PC-9 (cell line): Measurements from ENCODE around the gene STX2. TPM values are rescaled to one million over a fixed set of nuclear protein-coding genes. Genes with fewer than 3 reads are reported as not detected.

ENCODE experiments used
- BruUV-seq: library from RNA; stranded (reverse); fragments of 400-500 nt; replicated peaks from 2 replicates; lab custom pipeline; 2021; lab: Mats Ljungman, UMichigan
- CTCF ChIA-PET: fragments of 300-600 bp; sonication (Branson Sonifier 250); formaldehyde crosslinking; loops from one replicate; lab custom pipeline; 2022; ENCODE audit warnings: antibody characterized with exemption; lab: Charles Lee
- POLR2A ChIA-PET: fragments of 300-600 bp; sonication (Branson Sonifier 250); formaldehyde crosslinking; loops from one replicate; lab custom pipeline; 2022; ENCODE audit warnings: antibody characterized with exemption; ENCODE audit not compliant: unreplicated experiment; lab: Charles Lee
- DNase-seq, 2 experiments: peaks; one replicate each; pipeline versions ENCODE4 v3.0.0 to v3.0.0-alpha.2; 2015 to 2022; ENCODE audit warnings: mixed read lengths in 1 of 2
- H2AFZ ChIP-seq: fragments of 200-600 bp; sonication (generic); 2 replicates; pipeline ENCODE4 v1.8.1; 2017; ENCODE audit warnings: antibody characterized with exemption
- H3F3A ChIP-seq: fragments of 200-600 bp; sonication (generic); 2 replicates; pipeline ENCODE4 v1.8.1; 2017; ENCODE audit warnings: antibody characterized with exemption, mild to moderate bottlenecking, low read depth; ENCODE audit not compliant: insufficient read depth
- H3K27ac ChIP-seq: fragments of 200-600 bp; sonication (generic); 2 replicates; pipeline ENCODE4 v1.6.1; 2016; ENCODE audit warnings: mixed run types
- H3K27me3 ChIP-seq: fragments of 200-600 bp; sonication (generic); 2 replicates; pipeline ENCODE4 v1.6.1; 2016; ENCODE audit warnings: low read depth, mixed run types; ENCODE audit not compliant: insufficient read depth
- H3K36me3 ChIP-seq: fragments of 200-600 bp; sonication (generic); 2 replicates; pipeline ENCODE4 v1.6.1; 2016; ENCODE audit warnings: low read depth, mixed run types
- H3K4me1 ChIP-seq: fragments of 200-600 bp; sonication (generic); replicated peaks from 2 replicates; pipeline ENCODE4 v1.6.1; 2016; ENCODE audit warnings: mixed run types; ENCODE audit not compliant: insufficient read depth
- H3K4me2 ChIP-seq: fragments of 200-600 bp; sonication (generic); 2 replicates; pipeline ENCODE4 v1.6.1; 2017; ENCODE audit warnings: mixed run types
- H3K4me3 ChIP-seq: fragments of 200-600 bp; sonication (generic); 2 replicates; pipeline ENCODE4 v1.6.1; 2016; ENCODE audit warnings: mixed run types
- H3K79me2 ChIP-seq: fragments of 200-600 bp; sonication (generic); 2 replicates; pipeline ENCODE4 v1.6.1; 2017; ENCODE audit warnings: low read depth, mixed run types
- H3K9me2 ChIP-seq: fragments of 200-600 bp; sonication (generic); 2 replicates; pipeline ENCODE4 v1.8.1; 2017; ENCODE audit warnings: mild to moderate bottlenecking; ENCODE audit not compliant: insufficient read depth
- H3K9me3 ChIP-seq: fragments of 200-600 bp; sonication (generic); 2 replicates; pipeline ENCODE4 v1.8.1; 2016; ENCODE audit warnings: low read depth; ENCODE audit not compliant: insufficient read depth
- H4K20me1 ChIP-seq: fragments of 200-600 bp; sonication (generic); 2 replicates; pipeline ENCODE4 v1.8.1; 2017; ENCODE audit not compliant: insufficient read depth
- EZH2 ChIP-seq: fragments of 200-600 bp; sonication (generic); IDR thresholded peaks from 2 replicates; pipeline ENCODE4 v1.8.0; 2017; ENCODE audit warnings: antibody characterized with exemption, low read depth
- intact Hi-C: fragments of 100-400 bp; cut with micrococcal nuclease; formaldehyde crosslinking; loops from one replicate; pipeline ENCODE4 v1.10.0; 2022; ENCODE audit not compliant: unreplicated experiment
- total RNA-seq: library from RNA; stranded (reverse); gene quantifications from 2 replicates; pipeline ENCODE4 v1.2.3, GENCODE V29; 2021
- TF ChIP-seq, protein P1 (sequence below): fragments of 200-600 bp; sonication (generic); conservative IDR thresholded peaks from 2 replicates; pipeline ENCODE4 v1.6.1; 2017; ENCODE audit warnings: mixed run types, antibody characterized with exemption, mild to moderate bottlenecking, moderate library complexity

The STX2 gene
- total RNA-seq, 1 experiment from 2014 or later, result 9.7 TPM

DNA sequence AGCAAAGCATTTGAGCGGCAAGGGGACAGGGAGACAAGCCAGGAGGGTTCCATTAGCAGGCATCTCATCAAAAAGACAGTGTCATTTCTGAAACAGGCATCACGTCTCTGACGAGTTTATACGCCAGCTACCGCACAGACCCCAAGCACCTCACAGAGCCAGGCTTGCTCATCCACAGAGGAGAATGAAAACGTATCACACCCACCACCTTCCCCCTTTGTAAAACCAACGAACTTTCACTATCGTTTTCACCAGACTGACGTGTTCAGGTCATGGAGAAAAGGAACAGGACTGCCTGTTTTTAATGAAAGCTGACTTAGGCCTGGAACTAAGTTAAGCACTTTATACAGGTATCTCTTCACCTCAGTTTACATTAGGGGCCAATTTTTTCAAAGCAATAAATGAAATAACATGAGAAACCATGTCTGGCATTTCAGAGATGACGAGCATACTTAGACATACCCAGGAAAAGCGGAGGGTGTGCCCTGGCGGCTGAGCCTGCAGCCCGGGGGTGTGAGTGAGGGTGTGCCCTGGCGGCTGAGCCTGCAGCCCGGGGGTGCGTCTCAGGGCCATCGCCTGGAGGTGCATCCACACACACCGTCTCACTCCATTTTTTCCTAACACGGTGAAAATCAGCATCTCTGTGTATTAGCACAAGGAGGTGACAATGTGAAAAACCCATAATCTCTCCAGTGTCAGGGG lies 41.9 kb downstream of the STX2 start:
- no peak overlapping the region for H2AFZ ChIP-seq
- no peak for DNase-seq
- H3K9me2 ChIP-seq, result no peaks in the 10 kb centered on the region
- no peak overlapping the region for H3K27ac ChIP-seq
- intact Hi-C loops, result no loop called here
- BruUV-seq, result no TSS peak
- ChIA-PET CTCF (no interaction called here), POLR2A (no interaction called here)
- H3K4me3 ChIP-seq, result no peak overlapping the region
- H3K4me1 ChIP-seq, result no peaks in the 10 kb centered on the region
- no peaks in the 10 kb centered on the region for H3K79me2 ChIP-seq
- H3K36me3 ChIP-seq, result no peaks in the 10 kb centered on the region
- TF ChIP-seq EZH2, result no peak
- TF ChIP-seq, protein P1, sequence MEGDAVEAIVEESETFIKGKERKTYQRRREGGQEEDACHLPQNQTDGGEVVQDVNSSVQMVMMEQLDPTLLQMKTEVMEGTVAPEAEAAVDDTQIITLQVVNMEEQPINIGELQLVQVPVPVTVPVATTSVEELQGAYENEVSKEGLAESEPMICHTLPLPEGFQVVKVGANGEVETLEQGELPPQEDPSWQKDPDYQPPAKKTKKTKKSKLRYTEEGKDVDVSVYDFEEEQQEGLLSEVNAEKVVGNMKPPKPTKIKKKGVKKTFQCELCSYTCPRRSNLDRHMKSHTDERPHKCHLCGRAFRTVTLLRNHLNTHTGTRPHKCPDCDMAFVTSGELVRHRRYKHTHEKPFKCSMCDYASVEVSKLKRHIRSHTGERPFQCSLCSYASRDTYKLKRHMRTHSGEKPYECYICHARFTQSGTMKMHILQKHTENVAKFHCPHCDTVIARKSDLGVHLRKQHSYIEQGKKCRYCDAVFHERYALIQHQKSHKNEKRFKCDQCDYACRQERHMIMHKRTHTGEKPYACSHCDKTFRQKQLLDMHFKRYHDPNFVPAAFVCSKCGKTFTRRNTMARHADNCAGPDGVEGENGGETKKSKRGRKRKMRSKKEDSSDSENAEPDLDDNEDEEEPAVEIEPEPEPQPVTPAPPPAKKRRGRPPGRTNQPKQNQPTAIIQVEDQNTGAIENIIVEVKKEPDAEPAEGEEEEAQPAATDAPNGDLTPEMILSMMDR, result no peak
- no peaks in the 10 kb centered on the region for H3K27me3 ChIP-seq
- no peak overlapping the region for H3K4me2 ChIP-seq
- H3K9me3 ChIP-seq, result no peaks in the 10 kb centered on the region
- H3F3A ChIP-seq, result no peaks in the 10 kb centered on the region
- no peaks in the 10 kb centered on the region for H4K20me1 ChIP-seq

DNA sequence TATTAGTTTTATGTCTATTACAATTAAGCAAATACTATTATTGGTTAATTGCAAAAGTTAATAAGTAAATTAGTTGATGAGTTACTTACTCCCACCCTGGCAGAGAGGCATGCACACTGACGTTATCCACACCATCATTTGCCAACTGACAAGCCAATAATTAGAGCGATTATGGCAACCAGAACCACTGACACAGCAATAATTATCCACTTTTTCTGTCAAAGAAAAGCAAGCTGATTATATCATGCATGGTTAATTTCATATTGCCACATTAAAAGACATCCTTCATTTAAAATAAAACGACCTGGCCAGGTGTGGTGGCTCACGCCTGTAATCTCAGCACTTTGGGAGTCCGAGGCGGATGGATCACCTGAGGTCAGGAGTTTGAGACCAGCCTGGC lies 43.1 kb downstream of the STX2 start:
- no peak for DNase-seq
- Histone ChIP-seq H3K9me3 (no peaks in the 10 kb centered on the region), H4K20me1 (no peaks in the 10 kb centered on the region), H3K9me2 (no peaks in the 10 kb centered on the region), H3K27ac (no peak overlapping the region), H3K27me3 (no peaks in the 10 kb centered on the region), H3K79me2 (no peaks in the 10 kb centered on the region), H3F3A (no peaks in the 10 kb centered on the region), H2AFZ (no peak overlapping the region), H3K4me3 (no peak overlapping the region), H3K36me3 (no peaks in the 10 kb centered on the region), H3K4me1 (no peaks in the 10 kb centered on the region), H3K4me2 (no peak overlapping the region)
- intact Hi-C loops, result no loop called here
- CTCF ChIA-PET, result no interaction called here
- POLR2A ChIA-PET, result no interaction called here
- BruUV-seq, result no TSS peak
- TF ChIP-seq EZH2, result no peak
- TF ChIP-seq, protein P1, result no peak

DNA sequence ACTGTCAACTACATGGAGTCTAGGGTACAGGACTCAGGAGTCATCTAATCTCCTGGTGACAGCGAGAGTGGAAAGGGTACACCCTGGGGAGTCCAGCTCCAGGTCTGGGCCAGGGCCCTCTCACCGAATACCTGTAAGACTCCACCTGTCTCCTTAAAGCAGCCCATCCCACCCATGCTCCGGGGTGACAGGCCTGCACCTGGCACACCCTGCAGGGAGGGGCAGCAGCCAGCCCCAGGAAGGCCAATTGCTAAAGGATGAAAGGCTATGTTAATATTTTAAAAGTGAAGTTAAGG lies 45.5 kb downstream of the STX2 start:
- no TSS peak for BruUV-seq
- TF ChIP-seq, protein P1, result no peak
- TF ChIP-seq EZH2, result no peak
- H3K9me3 ChIP-seq, result no peaks in the 10 kb centered on the region
- H3K9me2 ChIP-seq, result no peaks in the 10 kb centered on the region
- no peaks in the 10 kb centered on the region for H3K4me1 ChIP-seq
- H3K4me3 ChIP-seq, result no peak overlapping the region
- no peaks in the 10 kb centered on the region for H3K36me3 ChIP-seq
- H3K27ac ChIP-seq, result no peak overlapping the region
- no peaks in the 10 kb centered on the region for H3F3A ChIP-seq
- DNase-seq, result no peak
- CTCF ChIA-PET, result no interaction called here
- no peaks in the 10 kb centered on the region for H3K27me3 ChIP-seq
- POLR2A ChIA-PET, result no interaction called here
- no peak overlapping the region for H3K4me2 ChIP-seq
- intact Hi-C loops, result no loop called here
- no peaks in the 10 kb centered on the region for H3K79me2 ChIP-seq
- no peak overlapping the region for H2AFZ ChIP-seq
- no peaks in the 10 kb centered on the region for H4K20me1 ChIP-seq
